GM23338 (cell line): Measurements from ENCODE around the gene CNTN3.

Experiments
- CTCF ChIP-seq, 2 experiments: fragments of 200-600 bp in 1 of 2; sonication (generic) in 1 of 2; conservative IDR thresholded peaks; 2 replicates each; pipeline versions ENCODE4 v1.5.1 to v1.6.1; 2016 to 2017; ENCODE audit warnings: antibody characterized with exemption in 2 of 2, low read depth in 2 of 2, mild to moderate bottlenecking in 2 of 2, moderate library complexity in 1 of 2
- EZH2phosphoT487 ChIP-seq: fragments of 200-600 bp; sonication (generic); IDR thresholded peaks from one replicate; pipeline ENCODE4 v1.8.1; 2018; ENCODE audit warnings: antibody characterized with exemption; ENCODE audit not compliant: unreplicated experiment
- POLR2AphosphoS5 ChIP-seq: IDR thresholded peaks from 2 replicates; pipeline ENCODE4 v1.6.1; 2016; ENCODE audit warnings: antibody characterized with exemption, low read depth

DNA sequence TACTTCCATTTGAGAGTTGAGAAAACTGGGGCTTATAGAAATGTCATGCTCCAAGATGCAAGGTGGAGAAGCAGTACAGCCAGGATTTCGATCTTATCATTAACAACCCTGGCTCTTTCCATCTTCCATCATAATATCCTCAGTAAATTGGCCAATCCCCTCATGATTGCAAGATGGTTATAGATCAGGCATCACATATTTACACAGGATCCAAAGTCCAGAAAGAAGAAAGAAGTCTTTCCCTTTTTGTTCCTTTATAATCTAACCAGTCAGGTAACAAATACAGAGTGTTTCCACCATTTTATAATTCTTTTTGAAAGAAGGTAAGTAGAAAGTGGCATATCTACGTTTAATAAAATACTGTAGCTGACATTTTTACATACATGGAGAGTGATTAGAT, 29.7 kb downstream of the CNTN3 start:
- TF ChIP-seq CTCF (conservative IDR thresholded peaks at IDR 0.05; ENCODE audit: low read depth in 2 of 2) (no peak), EZH2phosphoT487 (no peak), POLR2AphosphoS5 (no peak)
